Stimulated activated CD4-positive, alpha-beta T cell treated with anti-CD3 and anti-CD28 coated beads, Interleukin-4, amount 100 ng/mL, for 48 hours (primary cell): ENCODE results near the gene OSTN.
"Not testable (repeated sequence)": the region's sequence is repeated elsewhere in the genome, so short reads cannot be mapped to it uniquely, and the experiment has no call there.

Experiments
- DNase-seq, 2 donors: peaks; one replicate each; pipeline ENCODE4 v3.0.0-alpha.2; 2020; ENCODE audit warnings: low read depth in 2 of 2

OSTN gene

GRCh38 chr3:191263850-191264249, 64.8 kb downstream of the OSTN start:
- no peak for DNase-seq

- no peak for DNase-seq
These were observed 69.7 kb downstream of the OSTN start for GRCh38 chr3:191268737-191269136.

GRCh38 chr3:191269289-191270085, 70.4 kb downstream of the OSTN start:
- no peak for DNase-seq

- DNase-seq = not testable (repeated sequence)
These were observed 76.2 kb downstream of the OSTN start for GRCh38 chr3:191275244-191275643.

- DNase-seq = no peak
These were observed 76.7 kb downstream of the OSTN start for GRCh38 chr3:191275751-191276150.

GRCh38 chr3:191280111-191280510, 81.1 kb downstream of the OSTN start:
- DNase-seq = no peak

- no peak for DNase-seq
These were observed 81.8 kb downstream of the OSTN start for GRCh38 chr3:191280882-191281281.

GRCh38 chr3:191282251-191283185, 83.5 kb downstream of the OSTN start:
- no peak for DNase-seq

- no peak for DNase-seq
These were observed 84.4 kb downstream of the OSTN start for GRCh38 chr3:191283400-191283799.

- no peak for DNase-seq
These were observed 91.4 kb downstream of the OSTN start for GRCh38 chr3:191290311-191291025.

- no peak for DNase-seq
These were observed 93.4 kb downstream of the OSTN start for GRCh38 chr3:191292243-191293015.

GRCh38 chr3:191294291-191294690, 95.2 kb downstream of the OSTN start:
- DNase-seq = no peak

- DNase-seq = no peak
These were observed 97.0 kb downstream of the OSTN start for GRCh38 chr3:191296041-191296541.

GRCh38 chr3:191298846-191299245, 99.8 kb downstream of the OSTN start:
- no peak for DNase-seq

- no peak for DNase-seq
These were observed 101.4 kb downstream of the OSTN start for GRCh38 chr3:191300422-191300821.

GRCh38 chr3:191301017-191301416, 102.0 kb downstream of the OSTN start:
- no peak for DNase-seq

GRCh38 chr3:191301782-191302411, 102.9 kb downstream of the OSTN start:
- no peak for DNase-seq

- no peak for DNase-seq
These were observed 103.4 kb downstream of the OSTN start for GRCh38 chr3:191302451-191302850.

GRCh38 chr3:191303596-191303995, 104.6 kb downstream of the OSTN start:
- no peak for DNase-seq

- DNase-seq = no peak
These were observed 107.4 kb downstream of the OSTN start for GRCh38 chr3:191306428-191306827.

- DNase-seq = no peak
These were observed 108.3 kb downstream of the OSTN start for GRCh38 chr3:191307341-191307740.
